ENCODE measurements around the gene GOLGA6L2. TPM values are rescaled to one million over a fixed set of nuclear protein-coding genes. Genes with fewer than 3 reads are reported as not detected.

The GOLGA6L2 gene
- not detected for total RNA-seq

GRCh38 chr15:23447107-23447500 lies at the start of gene GOLGA6L2:
Gene GOLGA6L2 (minus strand): TSS chr15:23447243. CDS start chr15:23447181, 62 bp downstream.
- no peak within 1 kb of the TSS for H3K9ac ChIP-seq (ENCODE audit: low read depth in 1 of 3, low read length in 3 of 3)
- no peaks in the 10 kb centered on the region for H3K9me3 ChIP-seq (ENCODE audit: control insufficient read depth in 3 of 3, low read length in 3 of 3)
- H3K27ac ChIP-seq (ENCODE audit: low read depth, low read length): no peak within 1 kb of the TSS
- H3K36me3 ChIP-seq (ENCODE audit: control insufficient read depth in 3 of 3, insufficient read depth in 3 of 3, low read length in 3 of 3): no peaks in the 10 kb centered on the region
- H3K27me3 ChIP-seq (ENCODE audit: control insufficient read depth in 3 of 3, insufficient read depth in 3 of 3, low read length in 3 of 3): no peaks in the 10 kb centered on the region
- H3K4me1 ChIP-seq (ENCODE audit: control insufficient read depth in 3 of 3, insufficient read depth in 3 of 3, low read length in 3 of 3): no peaks in the 10 kb centered on the region
- no peak within 1 kb of the TSS for H3K4me3 ChIP-seq (ENCODE audit: low read length in 3 of 3)

- no peak overlapping the region for H3K27ac ChIP-seq (ENCODE audit: low read depth, low read length)
- no peaks in the 10 kb centered on the region for H3K9me3 ChIP-seq (ENCODE audit: control insufficient read depth in 3 of 3, low read length in 3 of 3)
- H3K9ac ChIP-seq (ENCODE audit: low read depth in 1 of 3, low read length in 3 of 3): no peak overlapping the region
- no peaks in the 10 kb centered on the region for H3K4me1 ChIP-seq (ENCODE audit: control insufficient read depth in 3 of 3, insufficient read depth in 3 of 3, low read length in 3 of 3)
- H3K4me3 ChIP-seq (ENCODE audit: low read length in 3 of 3): no peak overlapping the region
- H3K27me3 ChIP-seq (ENCODE audit: control insufficient read depth in 3 of 3, insufficient read depth in 3 of 3, low read length in 3 of 3): no peaks in the 10 kb centered on the region
- H3K36me3 ChIP-seq (ENCODE audit: control insufficient read depth in 3 of 3, insufficient read depth in 3 of 3, low read length in 3 of 3): no peaks in the 10 kb centered on the region
These were observed 37.8 kb upstream of the GOLGA6L2 start for GRCh38 chr15:23484870-23485269.

GRCh38 chr15:23483821-23484299 lies 36.8 kb upstream of the GOLGA6L2 start:
- H3K4me1 ChIP-seq (ENCODE audit: control insufficient read depth in 3 of 3, insufficient read depth in 3 of 3, low read length in 3 of 3): no peaks in the 10 kb centered on the region
- no peak overlapping the region for H3K4me3 ChIP-seq (ENCODE audit: low read length in 3 of 3)
- H3K9ac ChIP-seq (ENCODE audit: low read depth in 1 of 3, low read length in 3 of 3): no peak overlapping the region
- no peaks in the 10 kb centered on the region for H3K36me3 ChIP-seq (ENCODE audit: control insufficient read depth in 3 of 3, insufficient read depth in 3 of 3, low read length in 3 of 3)
- no peaks in the 10 kb centered on the region for H3K9me3 ChIP-seq (ENCODE audit: control insufficient read depth in 3 of 3, low read length in 3 of 3)
- H3K27me3 ChIP-seq (ENCODE audit: control insufficient read depth in 3 of 3, insufficient read depth in 3 of 3, low read length in 3 of 3): no peaks in the 10 kb centered on the region
- no peak overlapping the region for H3K27ac ChIP-seq (ENCODE audit: low read depth, low read length)

GRCh38 chr15:23482764-23483489 lies 35.9 kb upstream of the GOLGA6L2 start:
- no peaks in the 10 kb centered on the region for H3K27me3 ChIP-seq (ENCODE audit: control insufficient read depth in 3 of 3, insufficient read depth in 3 of 3, low read length in 3 of 3)
- H3K9ac ChIP-seq (ENCODE audit: low read depth in 1 of 3, low read length in 3 of 3): no peak overlapping the region
- H3K4me3 ChIP-seq (ENCODE audit: low read length in 3 of 3): no peak overlapping the region
- H3K27ac ChIP-seq (ENCODE audit: low read depth, low read length): no peak overlapping the region
- no peaks in the 10 kb centered on the region for H3K36me3 ChIP-seq (ENCODE audit: control insufficient read depth in 3 of 3, insufficient read depth in 3 of 3, low read length in 3 of 3)
- H3K9me3 ChIP-seq (ENCODE audit: control insufficient read depth in 3 of 3, low read length in 3 of 3): no peaks in the 10 kb centered on the region
- no peaks in the 10 kb centered on the region for H3K4me1 ChIP-seq (ENCODE audit: control insufficient read depth in 3 of 3, insufficient read depth in 3 of 3, low read length in 3 of 3)

- H3K4me1 ChIP-seq (ENCODE audit: control insufficient read depth in 3 of 3, insufficient read depth in 3 of 3, low read length in 3 of 3): no peaks in the 10 kb centered on the region
- H3K36me3 ChIP-seq (ENCODE audit: control insufficient read depth in 3 of 3, insufficient read depth in 3 of 3, low read length in 3 of 3): no peaks in the 10 kb centered on the region
- no peaks in the 10 kb centered on the region for H3K27me3 ChIP-seq (ENCODE audit: control insufficient read depth in 3 of 3, insufficient read depth in 3 of 3, low read length in 3 of 3)
- H3K9me3 ChIP-seq (ENCODE audit: control insufficient read depth in 3 of 3, low read length in 3 of 3): no peaks in the 10 kb centered on the region
- H3K9ac ChIP-seq (ENCODE audit: low read depth in 1 of 3, low read length in 3 of 3): no peak overlapping the region
- H3K4me3 ChIP-seq (ENCODE audit: low read length in 3 of 3): no peak overlapping the region
- no peak overlapping the region for H3K27ac ChIP-seq (ENCODE audit: low read depth, low read length)
These were observed 35.2 kb upstream of the GOLGA6L2 start for GRCh38 chr15:23482228-23482627.

GRCh38 chr15:23477920-23478319 lies 30.9 kb upstream of the GOLGA6L2 start:
- Histone ChIP-seq H3K9me3 (ENCODE audit: control insufficient read depth in 3 of 3, low read length in 3 of 3) (no peaks in the 10 kb centered on the region), H3K4me3 (ENCODE audit: low read length in 3 of 3) (no peak overlapping the region), H3K27ac (ENCODE audit: low read depth, low read length) (no peak overlapping the region), H3K4me1 (ENCODE audit: control insufficient read depth in 3 of 3, insufficient read depth in 3 of 3, low read length in 3 of 3) (no peaks in the 10 kb centered on the region), H3K36me3 (ENCODE audit: control insufficient read depth in 3 of 3, insufficient read depth in 3 of 3, low read length in 3 of 3) (no peaks in the 10 kb centered on the region), H3K9ac (ENCODE audit: low read depth in 1 of 3, low read length in 3 of 3) (no peak overlapping the region), H3K27me3 (ENCODE audit: control insufficient read depth in 3 of 3, insufficient read depth in 3 of 3, low read length in 3 of 3) (no peaks in the 10 kb centered on the region)

GRCh38 chr15:23472678-23473077 lies 25.6 kb upstream of the GOLGA6L2 start:
- Histone ChIP-seq H3K36me3 (ENCODE audit: control insufficient read depth in 3 of 3, insufficient read depth in 3 of 3, low read length in 3 of 3) (no peaks in the 10 kb centered on the region), H3K9me3 (ENCODE audit: control insufficient read depth in 3 of 3, low read length in 3 of 3) (peaks cover 0 to 2% (median 0%) of the 10 kb centered on the region in 3 donors), H3K9ac (ENCODE audit: low read depth in 1 of 3, low read length in 3 of 3) (no peak overlapping the region), H3K4me3 (ENCODE audit: low read length in 3 of 3) (no peak overlapping the region), H3K27me3 (ENCODE audit: control insufficient read depth in 3 of 3, insufficient read depth in 3 of 3, low read length in 3 of 3) (no peaks in the 10 kb centered on the region), H3K4me1 (ENCODE audit: control insufficient read depth in 3 of 3, insufficient read depth in 3 of 3, low read length in 3 of 3) (no peaks in the 10 kb centered on the region), H3K27ac (ENCODE audit: low read depth, low read length) (no peak overlapping the region)

- no peaks in the 10 kb centered on the region for H3K36me3 ChIP-seq (ENCODE audit: control insufficient read depth in 3 of 3, insufficient read depth in 3 of 3, low read length in 3 of 3)
- H3K27me3 ChIP-seq (ENCODE audit: control insufficient read depth in 3 of 3, insufficient read depth in 3 of 3, low read length in 3 of 3): no peaks in the 10 kb centered on the region
- H3K27ac ChIP-seq (ENCODE audit: low read depth, low read length): no peak overlapping the region
- H3K9ac ChIP-seq (ENCODE audit: low read depth in 1 of 3, low read length in 3 of 3): no peak overlapping the region
- H3K9me3 ChIP-seq (ENCODE audit: control insufficient read depth in 3 of 3, low read length in 3 of 3): peaks cover 0 to 2% (median 0%) of the 10 kb centered on the region in 3 donors
- no peak overlapping the region for H3K4me3 ChIP-seq (ENCODE audit: low read length in 3 of 3)
- H3K4me1 ChIP-seq (ENCODE audit: control insufficient read depth in 3 of 3, insufficient read depth in 3 of 3, low read length in 3 of 3): no peaks in the 10 kb centered on the region
These were observed 25.0 kb upstream of the GOLGA6L2 start for GRCh38 chr15:23472033-23472432.

GRCh38 chr15:23467110-23467600 lies 20.1 kb upstream of the GOLGA6L2 start:
- Histone ChIP-seq H3K27ac (ENCODE audit: low read depth, low read length) (no peak overlapping the region), H3K9ac (ENCODE audit: low read depth in 1 of 3, low read length in 3 of 3) (no peak overlapping the region), H3K27me3 (ENCODE audit: control insufficient read depth in 3 of 3, insufficient read depth in 3 of 3, low read length in 3 of 3) (no peaks in the 10 kb centered on the region), H3K36me3 (ENCODE audit: control insufficient read depth in 3 of 3, insufficient read depth in 3 of 3, low read length in 3 of 3) (no peaks in the 10 kb centered on the region), H3K4me3 (ENCODE audit: low read length in 3 of 3) (no peak overlapping the region), H3K4me1 (ENCODE audit: control insufficient read depth in 3 of 3, insufficient read depth in 3 of 3, low read length in 3 of 3) (no peaks in the 10 kb centered on the region), H3K9me3 (ENCODE audit: control insufficient read depth in 3 of 3, low read length in 3 of 3) (peaks cover 0 to 2% (median 0%) of the 10 kb centered on the region in 3 donors)

- H3K36me3 ChIP-seq (ENCODE audit: control insufficient read depth in 3 of 3, insufficient read depth in 3 of 3, low read length in 3 of 3): no peaks in the 10 kb centered on the region
- no peak overlapping the region for H3K4me3 ChIP-seq (ENCODE audit: low read length in 3 of 3)
- H3K27me3 ChIP-seq (ENCODE audit: control insufficient read depth in 3 of 3, insufficient read depth in 3 of 3, low read length in 3 of 3): no peaks in the 10 kb centered on the region
These were observed 10.8 kb upstream of the GOLGA6L2 start for GRCh38 chr15:23457890-23458289.

More at GRCh38 chr15:23457890-23458289, 10.8 kb upstream of the GOLGA6L2 start:
- H3K9ac ChIP-seq (ENCODE audit: low read depth in 1 of 3, low read length in 3 of 3): no peak overlapping the region
- no peak overlapping the region for H3K27ac ChIP-seq (ENCODE audit: low read depth, low read length)
- no peaks in the 10 kb centered on the region for H3K4me1 ChIP-seq (ENCODE audit: control insufficient read depth in 3 of 3, insufficient read depth in 3 of 3, low read length in 3 of 3)
- no peaks in the 10 kb centered on the region for H3K9me3 ChIP-seq (ENCODE audit: control insufficient read depth in 3 of 3, low read length in 3 of 3)
